Adrenal gland (tissue), 5 donors: ENCODE measurements around the gene FCER1G.

Source experiments
- POLR2A ChIP-seq, 2 donors: fragments of 450-650 bp; IDR thresholded peaks; one replicate each; pipeline ENCODE4 v1.6.1; 2017; ENCODE audit warnings: antibody characterized with exemption in 2 of 2, mild to moderate bottlenecking in 2 of 2, moderate library complexity in 1 of 2
- TF ChIP-seq, protein P1 (sequence below), 6 experiments: fragments of 450-650 bp in 4 of 6; fragments of 200-600 bp in 2 of 6; sonication (generic) in 1 of 6; IDR thresholded peaks; 1 replicate in 5 of 6; 2 replicates in 1 of 6; pipeline versions ENCODE4 v1.5.1 to v1.8.0; 2016 to 2021; ENCODE audit warnings: antibody characterized with exemption in 6 of 6, mild to moderate bottlenecking in 2 of 6, moderate library complexity in 1 of 6
- donor health status: DM: no; HTN: no; CAD: no.

- TF ChIP-seq, protein P1, sequence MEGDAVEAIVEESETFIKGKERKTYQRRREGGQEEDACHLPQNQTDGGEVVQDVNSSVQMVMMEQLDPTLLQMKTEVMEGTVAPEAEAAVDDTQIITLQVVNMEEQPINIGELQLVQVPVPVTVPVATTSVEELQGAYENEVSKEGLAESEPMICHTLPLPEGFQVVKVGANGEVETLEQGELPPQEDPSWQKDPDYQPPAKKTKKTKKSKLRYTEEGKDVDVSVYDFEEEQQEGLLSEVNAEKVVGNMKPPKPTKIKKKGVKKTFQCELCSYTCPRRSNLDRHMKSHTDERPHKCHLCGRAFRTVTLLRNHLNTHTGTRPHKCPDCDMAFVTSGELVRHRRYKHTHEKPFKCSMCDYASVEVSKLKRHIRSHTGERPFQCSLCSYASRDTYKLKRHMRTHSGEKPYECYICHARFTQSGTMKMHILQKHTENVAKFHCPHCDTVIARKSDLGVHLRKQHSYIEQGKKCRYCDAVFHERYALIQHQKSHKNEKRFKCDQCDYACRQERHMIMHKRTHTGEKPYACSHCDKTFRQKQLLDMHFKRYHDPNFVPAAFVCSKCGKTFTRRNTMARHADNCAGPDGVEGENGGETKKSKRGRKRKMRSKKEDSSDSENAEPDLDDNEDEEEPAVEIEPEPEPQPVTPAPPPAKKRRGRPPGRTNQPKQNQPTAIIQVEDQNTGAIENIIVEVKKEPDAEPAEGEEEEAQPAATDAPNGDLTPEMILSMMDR (IDR thresholded peaks at IDR 0.05): no peak
- TF ChIP-seq POLR2A (IDR thresholded peaks at IDR 0.05): no peak
Measured at GRCh38 chr1:161195171-161195570, 19.9 kb upstream of the FCER1G start.
